Measurements from ENCODE around the gene ATCAY.
"Not testable (repeated sequence)": the region's sequence is repeated elsewhere in the genome, so short reads cannot be mapped to it uniquely, and the experiment has no call there.

The ATCAY gene

DNA sequence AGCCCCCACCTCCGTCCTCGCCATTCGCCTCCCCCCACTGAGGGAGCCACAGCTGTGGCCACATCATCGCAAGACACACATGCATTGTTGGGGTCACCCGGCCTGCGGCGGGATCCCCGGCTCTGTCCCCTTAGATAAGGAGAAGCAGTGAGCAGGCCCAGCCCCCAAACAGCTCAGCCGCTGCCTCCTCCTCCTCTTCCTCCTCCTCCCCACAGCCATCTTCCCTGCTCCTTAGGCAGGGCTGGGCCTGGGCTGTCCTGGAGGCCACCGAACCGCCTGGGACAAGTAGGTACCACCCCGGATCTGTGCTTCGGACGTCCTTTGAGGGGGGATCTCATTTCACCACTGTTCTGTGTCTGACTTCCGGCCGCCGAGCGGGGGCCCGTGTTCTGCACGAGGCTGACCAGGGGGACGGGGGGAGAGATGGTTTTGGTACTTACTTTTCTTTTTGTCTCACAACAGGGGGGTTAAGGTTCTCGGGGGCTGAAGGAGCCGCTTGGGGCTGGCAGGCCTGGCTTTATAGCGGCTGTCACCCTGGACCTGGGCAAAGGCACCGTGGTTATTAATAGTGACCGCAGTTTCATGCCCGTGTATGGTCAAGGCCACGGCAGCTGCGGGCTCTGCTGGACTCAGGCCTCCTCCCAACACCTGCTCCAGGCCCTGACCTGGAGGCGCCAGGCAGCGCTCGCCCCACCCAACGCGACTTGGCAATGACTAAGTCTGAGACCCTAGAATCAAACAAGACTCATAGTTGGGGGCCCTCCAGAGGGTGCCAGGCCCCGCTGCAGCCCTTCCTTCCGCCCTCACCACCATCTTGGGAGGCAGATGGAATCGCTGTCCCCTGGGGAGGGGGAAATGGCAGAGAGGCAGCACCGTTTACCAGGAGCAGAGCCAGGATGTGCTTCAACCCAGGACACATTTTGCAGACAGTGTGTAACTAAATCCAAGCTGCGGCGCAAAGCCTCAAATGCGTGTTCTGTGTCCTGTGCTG lies 70.7 kb downstream of the ATCAY start:
- peak; percentile 36 for DNase-seq

DNA sequence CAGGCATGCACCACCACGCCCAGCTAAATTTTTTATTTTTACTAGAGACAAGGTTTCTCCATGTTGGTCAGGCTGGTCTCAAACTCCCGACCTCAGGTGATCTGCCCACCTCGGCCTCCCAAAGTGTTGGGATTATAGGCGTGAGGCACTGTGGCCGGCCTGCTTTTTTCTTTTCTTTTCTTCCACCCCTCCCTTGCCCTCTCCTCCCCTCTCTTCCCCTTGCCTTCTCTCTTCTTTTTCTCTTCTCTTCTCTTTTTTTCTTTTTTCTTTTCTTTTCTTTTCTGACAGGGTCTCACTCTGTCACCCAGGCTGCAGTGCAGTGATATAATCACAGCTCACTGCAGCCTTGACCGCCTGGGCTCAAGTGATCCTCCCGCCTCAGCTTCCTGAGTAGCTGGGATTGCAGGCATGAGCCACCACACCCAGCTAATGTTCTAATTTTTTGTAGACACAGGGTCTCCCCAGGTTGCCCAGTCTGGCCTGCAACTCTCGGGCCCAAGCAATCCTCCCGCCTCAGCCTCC lies 72.3 kb downstream of the ATCAY start:
- DNase-seq, result not testable (repeated sequence)

- no peak for DNase-seq
Observed at GRCh38 chr19:3954107-3954506, 73.6 kb downstream of the ATCAY start.

DNA sequence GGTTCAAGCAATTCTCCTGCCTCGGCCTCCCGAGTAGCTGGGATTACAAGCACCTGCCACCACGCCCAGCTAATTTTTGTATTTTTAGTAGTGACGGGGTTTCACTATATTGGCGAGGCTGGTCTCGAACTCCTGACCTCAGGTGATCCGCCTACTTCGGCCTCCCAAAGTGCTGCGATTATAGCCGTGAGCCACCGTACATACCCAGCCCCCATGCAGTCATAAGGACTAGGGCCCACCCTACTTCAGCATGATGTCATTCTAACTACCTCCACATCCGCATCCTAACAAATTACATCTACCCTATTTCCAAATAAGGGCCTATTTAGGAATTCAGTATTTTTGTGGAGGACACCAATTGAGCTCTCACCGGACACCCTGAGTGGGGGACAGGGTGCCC lies 74.8 kb downstream of the ATCAY start:
- not testable (repeated sequence) for DNase-seq

DNA sequence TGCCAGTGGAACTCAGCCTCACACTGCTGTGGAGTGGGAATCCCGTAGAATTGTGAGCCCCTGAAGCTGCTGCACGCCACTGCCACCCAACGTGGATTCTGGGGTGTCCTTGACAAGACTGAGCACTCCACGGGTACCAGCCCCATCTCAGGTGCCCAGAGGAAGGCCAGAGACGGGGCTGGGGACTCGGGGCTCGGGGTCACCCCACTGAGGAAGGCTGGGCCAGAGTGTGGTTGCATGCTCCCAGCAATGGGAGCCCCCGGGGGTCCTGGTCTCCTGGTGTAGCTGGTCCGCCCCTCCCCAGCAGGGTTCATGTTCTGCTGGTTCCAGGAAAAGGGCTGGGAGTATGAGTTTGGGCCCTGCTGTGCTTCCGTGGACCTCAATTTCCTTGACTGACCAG lies 75.2 kb downstream of the ATCAY start:
- no peak for DNase-seq

GRCh38 chr19:3958836-3959765 lies 78.6 kb downstream of the ATCAY start:
- DNase-seq, result no peak

DNA sequence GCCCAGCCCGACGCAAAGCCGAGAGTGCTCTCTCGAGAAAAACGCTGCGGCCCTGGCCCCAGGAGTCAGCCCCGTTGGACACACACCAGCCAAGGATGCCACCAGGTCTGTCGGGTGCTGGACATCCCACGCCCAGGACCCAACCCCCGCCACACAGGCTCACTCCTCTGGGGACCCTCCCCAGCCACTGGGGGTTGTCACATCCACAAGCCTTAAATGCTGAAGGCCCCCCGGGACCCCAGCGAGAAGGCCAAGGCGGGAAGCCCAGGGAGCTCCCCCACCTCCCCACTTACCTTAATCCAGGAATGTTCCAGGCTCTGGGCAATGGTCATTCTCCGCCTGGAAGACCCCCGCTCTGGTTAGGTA lies 79.3 kb downstream of the ATCAY start:
- no peak for DNase-seq

GRCh38 chr19:3961007-3961406 lies 80.5 kb downstream of the ATCAY start:
- DNase-seq, result no peak

- DNase-seq, result no peak
Observed at GRCh38 chr19:3963458-3964255, 83.2 kb downstream of the ATCAY start.

- DNase-seq, result no peak
Observed at GRCh38 chr19:3964256-3965194, 84.0 kb downstream of the ATCAY start.

- no peak for DNase-seq
Observed at GRCh38 chr19:3966051-3967017, 85.8 kb downstream of the ATCAY start.

DNA sequence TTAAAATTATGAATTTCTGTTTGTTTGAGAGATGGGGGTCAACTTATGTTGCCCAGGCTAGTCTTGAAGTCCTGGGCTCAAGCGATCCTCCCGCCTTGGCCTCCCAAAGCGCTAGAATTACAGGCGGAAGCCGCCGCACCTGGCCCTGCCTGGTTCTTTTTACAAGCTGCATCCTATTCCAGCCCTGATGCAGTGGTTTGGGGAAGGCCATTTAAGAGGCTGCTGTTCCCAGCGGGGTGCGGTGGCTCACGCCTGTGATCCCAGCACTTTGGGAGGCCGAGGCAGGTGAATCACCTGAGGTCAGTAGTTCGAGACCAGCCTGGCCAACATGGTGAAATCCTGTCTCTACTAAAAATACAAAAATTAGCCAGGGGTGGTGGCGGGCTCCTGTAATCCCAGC lies 87.5 kb downstream of the ATCAY start:
- DNase-seq, result not testable (repeated sequence)

- no peak for DNase-seq
Observed at GRCh38 chr19:3968556-3969434, 88.3 kb downstream of the ATCAY start.

GRCh38 chr19:3969435-3970312 lies 89.2 kb downstream of the ATCAY start:
- DNase-seq, result no peak

- DNase-seq, result no peak
Observed at GRCh38 chr19:3970313-3970807, 89.9 kb downstream of the ATCAY start.

- peak; percentile 96 for DNase-seq
Observed at GRCh38 chr19:3970808-3971598, 90.5 kb downstream of the ATCAY start, which contains the start of gene DAPK3. Gene DAPK3 (minus strand): TSS chr19:3971099. CDS start chr19:3969735, 1,364 bp downstream.

GRCh38 chr19:3975144-3975543 lies 94.7 kb downstream of the ATCAY start:
- DNase-seq, result no peak

Data from NCI-H2171 (cell line).